Gastroesophageal sphincter (tissue), 3 donors: ENCODE measurements around the gene LCT.

Experiments used
- CTCF ChIP-seq, 4 experiments: fragments of 200-600 bp in 2 of 4; fragments of 450-650 bp in 2 of 4; sonication (generic) in 1 of 4; IDR thresholded peaks; one replicate each; pipeline ENCODE4 v1.5.1; 2017 to 2019; ENCODE audit warnings: antibody characterized with exemption in 4 of 4, mild to moderate bottlenecking in 2 of 4, moderate library complexity in 2 of 4
- POLR2A ChIP-seq, 2 donors: fragments of 450-650 bp; IDR thresholded peaks; one replicate each; pipeline ENCODE4 v1.6.1; 2017; ENCODE audit warnings: antibody characterized with exemption in 2 of 2, mild to moderate bottlenecking in 2 of 2, moderate library complexity in 1 of 2

- TF ChIP-seq CTCF (IDR thresholded peaks at IDR 0.05) (no peak), POLR2A (IDR thresholded peaks at IDR 0.05) (no peak)
These were observed 3.6 kb upstream of the LCT start for GRCh38 chr2:135840601-135841000.
